ENCODE measurements around the gene DLG4. TPM values are rescaled to one million over a fixed set of nuclear protein-coding genes. Genes with fewer than 3 reads are reported as not detected.
A peak's percentile ranks its signal among the peaks of the same experiment; 100 is the strongest.

The DLG4 gene
- total RNA-seq, 1 experiment from 2014 or later: 59.7 TPM

DNA sequence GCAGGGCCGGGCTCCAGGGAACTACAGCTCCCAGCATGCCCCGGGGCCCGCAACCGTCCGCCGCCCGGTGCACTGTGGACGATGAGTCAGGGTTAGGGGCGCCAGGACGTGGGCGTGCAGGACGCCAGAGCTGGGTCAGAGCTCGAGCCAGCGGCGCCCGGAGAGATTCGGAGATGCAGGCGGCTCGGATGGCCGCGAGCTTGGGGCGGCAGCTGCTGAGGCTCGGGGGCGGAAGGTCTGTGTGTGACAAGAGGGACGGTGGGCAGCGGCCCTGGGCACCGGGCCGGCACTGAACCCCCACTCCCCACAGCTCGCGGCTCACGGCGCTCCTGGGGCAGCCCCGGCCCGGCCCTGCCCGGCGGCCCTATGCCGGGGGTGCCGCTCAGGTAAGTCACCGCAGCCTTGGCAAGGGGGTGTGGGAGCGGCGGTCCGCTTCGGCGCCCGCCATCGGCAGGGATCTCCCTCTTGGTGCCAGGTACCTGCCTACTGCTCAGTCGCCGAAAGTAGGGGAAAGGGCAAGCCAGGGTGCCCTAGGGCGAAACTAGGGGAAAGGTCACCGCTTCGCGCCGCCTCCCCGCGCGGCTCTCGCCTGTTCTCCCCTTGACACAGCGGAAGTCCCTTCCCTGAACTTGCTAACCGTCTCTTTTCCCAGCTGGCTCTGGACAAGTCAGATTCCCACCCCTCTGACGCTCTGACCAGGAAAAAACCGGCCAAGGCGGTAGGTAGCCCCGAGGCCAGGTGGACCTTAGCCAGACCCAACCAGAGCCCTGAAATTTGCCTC is at the start of gene DLG4, which contains the start of gene ACADVL (continued):
- TF ChIP-seq, protein P1, sequence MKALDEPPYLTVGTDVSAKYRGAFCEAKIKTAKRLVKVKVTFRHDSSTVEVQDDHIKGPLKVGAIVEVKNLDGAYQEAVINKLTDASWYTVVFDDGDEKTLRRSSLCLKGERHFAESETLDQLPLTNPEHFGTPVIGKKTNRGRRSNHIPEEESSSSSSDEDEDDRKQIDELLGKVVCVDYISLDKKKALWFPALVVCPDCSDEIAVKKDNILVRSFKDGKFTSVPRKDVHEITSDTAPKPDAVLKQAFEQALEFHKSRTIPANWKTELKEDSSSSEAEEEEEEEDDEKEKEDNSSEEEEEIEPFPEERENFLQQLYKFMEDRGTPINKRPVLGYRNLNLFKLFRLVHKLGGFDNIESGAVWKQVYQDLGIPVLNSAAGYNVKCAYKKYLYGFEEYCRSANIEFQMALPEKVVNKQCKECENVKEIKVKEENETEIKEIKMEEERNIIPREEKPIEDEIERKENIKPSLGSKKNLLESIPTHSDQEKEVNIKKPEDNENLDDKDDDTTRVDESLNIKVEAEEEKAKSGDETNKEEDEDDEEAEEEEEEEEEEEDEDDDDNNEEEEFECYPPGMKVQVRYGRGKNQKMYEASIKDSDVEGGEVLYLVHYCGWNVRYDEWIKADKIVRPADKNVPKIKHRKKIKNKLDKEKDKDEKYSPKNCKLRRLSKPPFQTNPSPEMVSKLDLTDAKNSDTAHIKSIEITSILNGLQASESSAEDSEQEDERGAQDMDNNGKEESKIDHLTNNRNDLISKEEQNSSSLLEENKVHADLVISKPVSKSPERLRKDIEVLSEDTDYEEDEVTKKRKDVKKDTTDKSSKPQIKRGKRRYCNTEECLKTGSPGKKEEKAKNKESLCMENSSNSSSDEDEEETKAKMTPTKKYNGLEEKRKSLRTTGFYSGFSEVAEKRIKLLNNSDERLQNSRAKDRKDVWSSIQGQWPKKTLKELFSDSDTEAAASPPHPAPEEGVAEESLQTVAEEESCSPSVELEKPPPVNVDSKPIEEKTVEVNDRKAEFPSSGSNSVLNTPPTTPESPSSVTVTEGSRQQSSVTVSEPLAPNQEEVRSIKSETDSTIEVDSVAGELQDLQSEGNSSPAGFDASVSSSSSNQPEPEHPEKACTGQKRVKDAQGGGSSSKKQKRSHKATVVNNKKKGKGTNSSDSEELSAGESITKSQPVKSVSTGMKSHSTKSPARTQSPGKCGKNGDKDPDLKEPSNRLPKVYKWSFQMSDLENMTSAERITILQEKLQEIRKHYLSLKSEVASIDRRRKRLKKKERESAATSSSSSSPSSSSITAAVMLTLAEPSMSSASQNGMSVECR (CRISPR knock-in tag; IDR thresholded peaks at IDR 0.05; ENCODE audit: borderline replicate concordance): peak; percentile 41; the same call in 1 of the 2 replicates
- TF ChIP-seq, protein P2, sequence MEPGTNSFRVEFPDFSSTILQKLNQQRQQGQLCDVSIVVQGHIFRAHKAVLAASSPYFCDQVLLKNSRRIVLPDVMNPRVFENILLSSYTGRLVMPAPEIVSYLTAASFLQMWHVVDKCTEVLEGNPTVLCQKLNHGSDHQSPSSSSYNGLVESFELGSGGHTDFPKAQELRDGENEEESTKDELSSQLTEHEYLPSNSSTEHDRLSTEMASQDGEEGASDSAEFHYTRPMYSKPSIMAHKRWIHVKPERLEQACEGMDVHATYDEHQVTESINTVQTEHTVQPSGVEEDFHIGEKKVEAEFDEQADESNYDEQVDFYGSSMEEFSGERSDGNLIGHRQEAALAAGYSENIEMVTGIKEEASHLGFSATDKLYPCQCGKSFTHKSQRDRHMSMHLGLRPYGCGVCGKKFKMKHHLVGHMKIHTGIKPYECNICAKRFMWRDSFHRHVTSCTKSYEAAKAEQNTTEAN (CRISPR knock-in tag; IDR thresholded peaks at IDR 0.05): no peak
- TF ChIP-seq ZNF416 (CRISPR knock-in tag; IDR thresholded peaks at IDR 0.05) (peak; percentile 89), GRHL2 (CRISPR knock-in tag; IDR thresholded peaks at IDR 0.05; ENCODE audit: insufficient replicate concordance, severe bottlenecking) (no peak), ELF4 (CRISPR knock-in tag; IDR thresholded peaks at IDR 0.05; ENCODE audit: low read depth) (0 out of 2 replicates have a peak, but pooled peaks have one; percentile 18)
- TF ChIP-seq, protein P3, sequence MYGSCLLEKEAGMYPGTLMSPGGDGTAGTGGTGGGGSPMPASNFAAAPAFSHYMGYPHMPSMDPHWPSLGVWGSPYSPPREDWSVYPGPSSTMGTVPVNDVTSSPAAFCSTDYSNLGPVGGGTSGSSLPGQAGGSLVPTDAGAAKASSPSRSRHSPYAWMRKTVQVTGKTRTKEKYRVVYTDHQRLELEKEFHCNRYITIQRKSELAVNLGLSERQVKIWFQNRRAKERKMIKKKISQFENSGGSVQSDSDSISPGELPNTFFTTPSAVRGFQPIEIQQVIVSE (CRISPR knock-in tag; IDR thresholded peaks at IDR 0.05; ENCODE audit: borderline replicate concordance): no peak; the same call in 1 of the 2 replicates

DNA sequence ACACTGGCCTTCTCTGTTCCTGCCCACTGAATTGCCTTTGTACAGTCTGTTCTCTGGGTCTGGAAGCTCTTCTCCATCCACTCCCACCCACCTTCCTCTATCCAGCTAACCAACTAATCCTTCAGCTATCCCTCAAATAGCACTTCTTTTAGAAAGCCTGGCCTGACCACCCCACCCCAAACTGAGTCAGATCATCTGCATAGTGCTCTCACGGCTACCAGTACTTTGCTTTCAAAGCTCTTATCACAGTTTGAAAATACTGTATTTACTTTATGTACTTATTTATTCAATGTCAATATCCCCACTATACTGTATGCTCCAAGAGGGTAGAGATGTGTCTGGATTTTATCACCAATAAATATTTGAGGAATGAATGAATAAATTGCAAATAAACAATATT is 47.1 kb upstream of the DLG4 start:
- TF ChIP-seq SMAD4 (CRISPR knock-in tag; IDR thresholded peaks at IDR 0.05): no peak
- TF ChIP-seq HMGA2 (CRISPR knock-in tag; IDR thresholded peaks at IDR 0.05): no peak
- TF ChIP-seq RORB (CRISPR knock-in tag; IDR thresholded peaks at IDR 0.05): no peak
- TF ChIP-seq ZNF219 (CRISPR knock-in tag; IDR thresholded peaks at IDR 0.05; ENCODE audit: borderline replicate concordance): no peak
- Mint-ChIP-seq H3K4me3 (no peak overlapping the region), H3K27me3 (ENCODE audit: low read depth) (no peaks in the 10 kb centered on the region; the same call in 1 of the 2 replicates), H3K4me1 (peaks cover 23% of the 10 kb centered on the region), H3K9me3 (no peaks in the 10 kb centered on the region), H3K36me3 (no peaks in the 10 kb centered on the region), H3K27ac (peak overlapping the region; percentile 72)
- ChIA-PET CTCF (interaction anchor here (1.8 to 4.8 kb wide), 3 partner anchors 13 to 294 kb away, joined by 4 to 23 read pairs (median 14); no protein-coding TSS in a partner anchor), POLR2A (no interaction called here)
- DNase-seq (ENCODE audit: low spot score): no peak
- no peak for ATAC-seq

DNA sequence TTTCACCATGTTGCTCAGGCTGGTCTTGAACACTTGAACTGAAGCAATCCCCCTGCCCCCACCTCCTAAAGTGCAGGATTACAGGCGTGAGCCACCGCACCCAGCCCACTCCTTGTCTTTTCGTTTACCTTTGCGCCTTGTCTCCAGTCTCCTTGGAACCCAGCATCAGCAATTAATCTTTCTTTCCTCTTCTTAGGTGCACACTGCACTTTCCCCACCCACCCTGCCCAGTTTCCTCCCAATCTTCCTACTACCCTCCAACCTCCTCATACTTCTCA is 44.1 kb upstream of the DLG4 start:
- Mint-ChIP-seq H3K27ac (peak overlapping the region; percentile 100), H3K36me3 (peaks cover 5% of the 10 kb centered on the region), H3K9me3 (no peaks in the 10 kb centered on the region), H3K27me3 (ENCODE audit: low read depth) (no peaks in the 10 kb centered on the region), H3K4me1 (peaks cover 26% of the 10 kb centered on the region), H3K4me3 (peak overlapping the region; percentile 98)
- DNase-seq (ENCODE audit: low spot score) (no peak), ATAC-seq (no peak)
- POLR2A ChIA-PET: interaction anchor here (0.7 to 1.3 kb wide), 4 partner anchors 17 to 65 kb away, joined by 3 read pairs; partner anchors contain the start of genes ACADVL, DLG4, GABARAP and NEURL4
- CTCF ChIA-PET: interaction anchor here (0.8 to 4.8 kb wide), 4 partner anchors 18 to 93 kb away, joined by 3 to 23 read pairs (median 6); partner anchors contain the start of gene SLC2A4
- TF ChIP-seq, protein P3 (CRISPR knock-in tag; IDR thresholded peaks at IDR 0.05; ENCODE audit: borderline replicate concordance): no peak
- no peak for TF ChIP-seq ELF4 (CRISPR knock-in tag; IDR thresholded peaks at IDR 0.05; ENCODE audit: low read depth)
- TF ChIP-seq TEAD1 (CRISPR knock-in tag; IDR thresholded peaks at IDR 0.05): no peak
- TF ChIP-seq ZNF138 (CRISPR knock-in tag; conservative IDR thresholded peaks at IDR 0.05): no peak
- no peak for TF ChIP-seq NR3C1 (CRISPR knock-in tag; conservative IDR thresholded peaks at IDR 0.05; ENCODE audit: low read depth)
- no peak for TF ChIP-seq RELA (CRISPR knock-in tag; IDR thresholded peaks at IDR 0.05; ENCODE audit: borderline replicate concordance)
- TF ChIP-seq GABPB1 (CRISPR knock-in tag; IDR thresholded peaks at IDR 0.05): no peak
- no peak for TF ChIP-seq JUN (CRISPR knock-in tag; IDR thresholded peaks at IDR 0.05)
- TF ChIP-seq, protein P4, sequence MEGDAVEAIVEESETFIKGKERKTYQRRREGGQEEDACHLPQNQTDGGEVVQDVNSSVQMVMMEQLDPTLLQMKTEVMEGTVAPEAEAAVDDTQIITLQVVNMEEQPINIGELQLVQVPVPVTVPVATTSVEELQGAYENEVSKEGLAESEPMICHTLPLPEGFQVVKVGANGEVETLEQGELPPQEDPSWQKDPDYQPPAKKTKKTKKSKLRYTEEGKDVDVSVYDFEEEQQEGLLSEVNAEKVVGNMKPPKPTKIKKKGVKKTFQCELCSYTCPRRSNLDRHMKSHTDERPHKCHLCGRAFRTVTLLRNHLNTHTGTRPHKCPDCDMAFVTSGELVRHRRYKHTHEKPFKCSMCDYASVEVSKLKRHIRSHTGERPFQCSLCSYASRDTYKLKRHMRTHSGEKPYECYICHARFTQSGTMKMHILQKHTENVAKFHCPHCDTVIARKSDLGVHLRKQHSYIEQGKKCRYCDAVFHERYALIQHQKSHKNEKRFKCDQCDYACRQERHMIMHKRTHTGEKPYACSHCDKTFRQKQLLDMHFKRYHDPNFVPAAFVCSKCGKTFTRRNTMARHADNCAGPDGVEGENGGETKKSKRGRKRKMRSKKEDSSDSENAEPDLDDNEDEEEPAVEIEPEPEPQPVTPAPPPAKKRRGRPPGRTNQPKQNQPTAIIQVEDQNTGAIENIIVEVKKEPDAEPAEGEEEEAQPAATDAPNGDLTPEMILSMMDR (IDR thresholded peaks at IDR 0.05): no peak
- TF ChIP-seq, protein P1 (CRISPR knock-in tag; IDR thresholded peaks at IDR 0.05; ENCODE audit: borderline replicate concordance): no peak
